ENCODE measurements around the gene DDX42. TPM values are rescaled to one million over a fixed set of nuclear protein-coding genes. Genes with fewer than 3 reads are reported as not detected.
"Not testable (repeated sequence)": the region's sequence is repeated elsewhere in the genome, so short reads cannot be mapped to it uniquely, and the experiment has no call there.

Gene DDX42
- total RNA-seq, 1 experiment from 2014 or later: 174 TPM

DNA sequence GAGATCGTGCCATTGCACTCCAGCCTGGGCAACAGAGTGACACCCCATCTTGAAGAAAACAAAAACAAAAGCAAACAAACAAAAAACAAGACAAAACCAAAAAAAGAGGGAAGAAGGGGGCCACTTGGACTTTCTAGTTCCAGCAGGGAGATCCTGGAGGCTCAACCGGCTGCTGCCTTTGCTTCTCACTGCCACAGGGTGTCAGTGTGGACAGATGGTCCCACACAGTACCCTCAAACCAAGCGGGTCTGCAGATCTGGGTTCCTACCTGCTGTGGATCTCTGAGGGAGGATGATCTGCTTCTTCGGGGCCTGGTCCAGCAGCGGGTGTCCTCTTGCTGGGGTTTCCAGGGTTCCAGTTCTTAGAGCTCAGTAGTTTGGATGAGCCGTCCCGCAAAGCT is 92.7 kb downstream of the DDX42 start:
- H3K4me2 ChIP-seq (ENCODE audit: low read length); BruUV-seq (replicated peaks); H3K79me2 ChIP-seq (ENCODE audit: insufficient read depth, low read length); H3K27ac ChIP-seq (ENCODE audit: low read depth, low read length); DNase-seq (ENCODE audit: low read depth, low spot score); H3K36me3 ChIP-seq (ENCODE audit: control insufficient read depth in 1 of 2, insufficient read depth in 2 of 2, low read length in 2 of 2); H3K9me3 ChIP-seq (ENCODE audit: control insufficient read depth in 1 of 2, insufficient read depth in 1 of 2, low read depth in 1 of 2, low read length in 2 of 2); H3K27me3 ChIP-seq (ENCODE audit: insufficient read depth, low read length); RAD21 ChIA-PET (ENCODE audit: low non-redundant PET in 1 of 2, low total read pairs in 2 of 2, uncharacterized antibody in 2 of 2, unreplicated experiment in 2 of 2); H4K20me1 ChIP-seq (ENCODE audit: insufficient read depth); H3K9ac ChIP-seq (ENCODE audit: low read length); intact Hi-C loops (cut with micrococcal nuclease); H3K9me2 ChIP-seq (ENCODE audit: insufficient read depth); H2AFZ ChIP-seq (ENCODE audit: low read depth, low read length, poor library complexity, severe bottlenecking); H3K4me3 ChIP-seq (replicated peaks in 1 of 2; ENCODE audit: low read depth in 1 of 2, low read length in 2 of 2): not testable (repeated sequence)
- peaks cover 0 to 13% of the 10 kb centered on the region in 2 experiments; a peak in 2 of 4 replicates for H3K4me1 ChIP-seq (ENCODE audit: control insufficient read depth in 1 of 2, insufficient read depth in 2 of 2, low read length in 2 of 2)
- peak; percentile 80 for ATAC-seq
- CTCF ChIA-PET: interaction anchor here (0.7 to 2.3 kb wide), 17 partner anchors 10 to 508 kb away, joined by 3 to 12 read pairs (median 4); partner anchors contain the start of genes GH2 and SMARCD2
- TF ChIP-seq, protein P1, sequence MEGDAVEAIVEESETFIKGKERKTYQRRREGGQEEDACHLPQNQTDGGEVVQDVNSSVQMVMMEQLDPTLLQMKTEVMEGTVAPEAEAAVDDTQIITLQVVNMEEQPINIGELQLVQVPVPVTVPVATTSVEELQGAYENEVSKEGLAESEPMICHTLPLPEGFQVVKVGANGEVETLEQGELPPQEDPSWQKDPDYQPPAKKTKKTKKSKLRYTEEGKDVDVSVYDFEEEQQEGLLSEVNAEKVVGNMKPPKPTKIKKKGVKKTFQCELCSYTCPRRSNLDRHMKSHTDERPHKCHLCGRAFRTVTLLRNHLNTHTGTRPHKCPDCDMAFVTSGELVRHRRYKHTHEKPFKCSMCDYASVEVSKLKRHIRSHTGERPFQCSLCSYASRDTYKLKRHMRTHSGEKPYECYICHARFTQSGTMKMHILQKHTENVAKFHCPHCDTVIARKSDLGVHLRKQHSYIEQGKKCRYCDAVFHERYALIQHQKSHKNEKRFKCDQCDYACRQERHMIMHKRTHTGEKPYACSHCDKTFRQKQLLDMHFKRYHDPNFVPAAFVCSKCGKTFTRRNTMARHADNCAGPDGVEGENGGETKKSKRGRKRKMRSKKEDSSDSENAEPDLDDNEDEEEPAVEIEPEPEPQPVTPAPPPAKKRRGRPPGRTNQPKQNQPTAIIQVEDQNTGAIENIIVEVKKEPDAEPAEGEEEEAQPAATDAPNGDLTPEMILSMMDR (IDR thresholded peaks at IDR 0.05 in 2 of 3, conservative IDR thresholded peaks at IDR 0.05 in 1 of 3; ENCODE audit: borderline replicate concordance in 1 of 3, insufficient read depth in 1 of 3, low read depth in 2 of 3, low read length in 2 of 3): peak; percentile 1 to 38 (median 12); a peak in 4 of 6 replicates
- POLR2A ChIA-PET: interaction anchor here (1.0 kb wide), 1 partner anchor 20 kb away, joined by 3 read pairs; no protein-coding TSS in a partner anchor

Other genes with a start within 250 kb of the DDX42 start
- gene DCAF7, start 223.7 kb upstream of the DDX42 start, total RNA-seq (2021; ENCODE audit: unreplicated experiment): 144 TPM
- 39.6 TPM for gene TACO1, start 173.3 kb upstream of the DDX42 start, total RNA-seq (2021; ENCODE audit: unreplicated experiment)
- 18.5 TPM for gene MAP3K3, start 151.8 kb upstream of the DDX42 start, total RNA-seq (2021; ENCODE audit: unreplicated experiment)
- 8.4 TPM for gene LIMD2, start 74.0 kb upstream of the DDX42 start, total RNA-seq (2021; ENCODE audit: unreplicated experiment)
- 38.0 TPM for gene STRADA, start 32.4 kb upstream of the DDX42 start, total RNA-seq (2021; ENCODE audit: unreplicated experiment)
- gene CCDC47, start 573 bp upstream of the DDX42 start, total RNA-seq (2021; ENCODE audit: unreplicated experiment): 117 TPM
- 193 TPM for gene PSMC5, start 53.3 kb downstream of the DDX42 start, total RNA-seq (2021; ENCODE audit: unreplicated experiment)
- 70.9 TPM for gene FTSJ3, start 53.5 kb downstream of the DDX42 start, total RNA-seq (2021; ENCODE audit: unreplicated experiment)
- 168 TPM for gene SMARCD2, start 68.5 kb downstream of the DDX42 start, total RNA-seq (2021; ENCODE audit: unreplicated experiment)
- gene CSH2, start 99.5 kb downstream of the DDX42 start, total RNA-seq (2021; ENCODE audit: unreplicated experiment): not detected
- not detected for gene GH2, start 107.8 kb downstream of the DDX42 start, total RNA-seq (2021; ENCODE audit: unreplicated experiment)
- gene CSH1, start 122.4 kb downstream of the DDX42 start, total RNA-seq (2021; ENCODE audit: unreplicated experiment): not detected
- gene CSHL1, start 137.1 kb downstream of the DDX42 start, total RNA-seq (2021; ENCODE audit: unreplicated experiment): not detected
- gene GH1, start 144.7 kb downstream of the DDX42 start, total RNA-seq (2021; ENCODE audit: unreplicated experiment): not detected
- gene CD79B, start 158.2 kb downstream of the DDX42 start, total RNA-seq (2021; ENCODE audit: unreplicated experiment): 0.59 TPM
- gene SCN4A, start 198.7 kb downstream of the DDX42 start, total RNA-seq (2021; ENCODE audit: unreplicated experiment): 2.7 TPM
- gene PRR29, start 224.2 kb downstream of the DDX42 start, total RNA-seq (2021; ENCODE audit: unreplicated experiment): not detected
- gene ICAM2, start 246.5 kb downstream of the DDX42 start, total RNA-seq (2021; ENCODE audit: unreplicated experiment): 0.61 TPM